Measurements from ENCODE around the gene TTBK1.

GRCh38 chr6:43286456-43286979, 43.2 kb downstream of the TTBK1 start:
- TF ChIP-seq CTCF (IDR thresholded peaks at IDR 0.05), result no peak
- TF ChIP-seq POLR2A (IDR thresholded peaks at IDR 0.05), result no peak
- no peak for TF ChIP-seq EP300 (IDR thresholded peaks at IDR 0.05)

All from suprapubic skin (tissue), 3 donors.